ENCODE data around the gene CDK19.
"Not testable (repeated sequence)": the region's sequence is repeated elsewhere in the genome, so short reads cannot be mapped to it uniquely, and the experiment has no call there.

CDK19 gene

GRCh38 chr6:110761371-110761770 lies 53.9 kb downstream of the CDK19 start:
- Histone ChIP-seq H3K27ac (ENCODE audit: low read depth, low read length, poor library complexity, severe bottlenecking) (no peak overlapping the region), H3F3A (ENCODE audit: insufficient read depth, low read length) (no peaks in the 10 kb centered on the region), H3K9ac (ENCODE audit: low read length) (no peak overlapping the region), H4K20me1 (ENCODE audit: insufficient read depth, low read length) (no peaks in the 10 kb centered on the region), H3K9me3 (ENCODE audit: low read length) (no peaks in the 10 kb centered on the region), H3K79me2 (ENCODE audit: insufficient read depth, low read length) (no peaks in the 10 kb centered on the region), H2AFZ (ENCODE audit: low read length) (no peak overlapping the region), H3K36me3 (ENCODE audit: insufficient read depth, low read length) (no peaks in the 10 kb centered on the region; the same call in 1 of the 2 replicates), H3K4me1 (ENCODE audit: insufficient read depth, low read length, severe bottlenecking) (peaks cover 14% of the 10 kb centered on the region), H3K4me2 (ENCODE audit: low read length) (no peak overlapping the region), H3K4me3 (ENCODE audit: low read depth, low read length, poor library complexity, severe bottlenecking) (no peak overlapping the region), H3K27me3 (ENCODE audit: insufficient read depth, low read length) (no peaks in the 10 kb centered on the region), H3K9me2 (ENCODE audit: low read depth, low read length) (no peaks in the 10 kb centered on the region)
- TF ChIP-seq EZH2 (IDR thresholded peaks at IDR 0.05; ENCODE audit: borderline replicate concordance, low read length), result no peak
- TF ChIP-seq, protein P1, sequence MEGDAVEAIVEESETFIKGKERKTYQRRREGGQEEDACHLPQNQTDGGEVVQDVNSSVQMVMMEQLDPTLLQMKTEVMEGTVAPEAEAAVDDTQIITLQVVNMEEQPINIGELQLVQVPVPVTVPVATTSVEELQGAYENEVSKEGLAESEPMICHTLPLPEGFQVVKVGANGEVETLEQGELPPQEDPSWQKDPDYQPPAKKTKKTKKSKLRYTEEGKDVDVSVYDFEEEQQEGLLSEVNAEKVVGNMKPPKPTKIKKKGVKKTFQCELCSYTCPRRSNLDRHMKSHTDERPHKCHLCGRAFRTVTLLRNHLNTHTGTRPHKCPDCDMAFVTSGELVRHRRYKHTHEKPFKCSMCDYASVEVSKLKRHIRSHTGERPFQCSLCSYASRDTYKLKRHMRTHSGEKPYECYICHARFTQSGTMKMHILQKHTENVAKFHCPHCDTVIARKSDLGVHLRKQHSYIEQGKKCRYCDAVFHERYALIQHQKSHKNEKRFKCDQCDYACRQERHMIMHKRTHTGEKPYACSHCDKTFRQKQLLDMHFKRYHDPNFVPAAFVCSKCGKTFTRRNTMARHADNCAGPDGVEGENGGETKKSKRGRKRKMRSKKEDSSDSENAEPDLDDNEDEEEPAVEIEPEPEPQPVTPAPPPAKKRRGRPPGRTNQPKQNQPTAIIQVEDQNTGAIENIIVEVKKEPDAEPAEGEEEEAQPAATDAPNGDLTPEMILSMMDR (IDR thresholded peaks at IDR 0.05; ENCODE audit: low read length), result no peak

GRCh38 chr6:110760589-110760988 lies 54.7 kb downstream of the CDK19 start:
- Histone ChIP-seq H3K4me3 (ENCODE audit: low read depth, low read length, poor library complexity, severe bottlenecking) (no peak overlapping the region), H3K79me2 (ENCODE audit: insufficient read depth, low read length) (no peaks in the 10 kb centered on the region), H3K27me3 (ENCODE audit: insufficient read depth, low read length) (no peaks in the 10 kb centered on the region), H3K9me2 (ENCODE audit: low read depth, low read length) (no peaks in the 10 kb centered on the region), H4K20me1 (ENCODE audit: insufficient read depth, low read length) (no peaks in the 10 kb centered on the region), H3K9ac (ENCODE audit: low read length) (no peak overlapping the region), H3K9me3 (ENCODE audit: low read length) (no peaks in the 10 kb centered on the region), H3K36me3 (ENCODE audit: insufficient read depth, low read length) (no peaks in the 10 kb centered on the region; the same call in 1 of the 2 replicates), H3K4me1 (ENCODE audit: insufficient read depth, low read length, severe bottlenecking) (peaks cover 14% of the 10 kb centered on the region), H3F3A (ENCODE audit: insufficient read depth, low read length) (no peaks in the 10 kb centered on the region), H3K4me2 (ENCODE audit: low read length) (no peak overlapping the region), H3K27ac (ENCODE audit: low read depth, low read length, poor library complexity, severe bottlenecking) (no peak overlapping the region), H2AFZ (ENCODE audit: low read length) (no peak overlapping the region)
- no peak for TF ChIP-seq EZH2 (IDR thresholded peaks at IDR 0.05; ENCODE audit: borderline replicate concordance, low read length)
- TF ChIP-seq, protein P1 (IDR thresholded peaks at IDR 0.05; ENCODE audit: low read length), result no peak

DNA sequence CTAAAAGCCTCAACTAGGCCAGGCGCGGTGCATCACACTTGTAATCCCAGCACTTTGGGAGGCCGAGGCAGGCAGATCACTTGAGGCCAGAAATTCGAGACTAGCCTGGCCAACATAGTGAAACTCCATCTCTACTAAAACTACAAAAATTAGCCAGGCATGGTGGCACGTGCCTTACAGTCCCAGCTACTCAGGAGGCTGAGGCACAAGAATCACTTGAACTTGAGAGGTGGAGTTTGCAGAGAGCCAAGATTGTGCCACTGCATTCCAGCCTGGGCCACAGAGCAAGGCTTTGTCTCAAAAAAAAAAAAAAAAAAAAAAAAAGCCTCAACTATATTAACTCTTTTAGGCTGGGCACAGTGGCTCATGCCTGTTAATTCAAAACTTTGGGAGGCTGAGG lies 55.2 kb downstream of the CDK19 start:
- H3K36me3 ChIP-seq (ENCODE audit: insufficient read depth, low read length); H3K9me2 ChIP-seq (ENCODE audit: low read depth, low read length); H3K9ac ChIP-seq (ENCODE audit: low read length); H4K20me1 ChIP-seq (ENCODE audit: insufficient read depth, low read length); H3F3A ChIP-seq (ENCODE audit: insufficient read depth, low read length); H2AFZ ChIP-seq (ENCODE audit: low read length); H3K27ac ChIP-seq (ENCODE audit: low read depth, low read length, poor library complexity, severe bottlenecking); H3K4me2 ChIP-seq (ENCODE audit: low read length); H3K4me3 ChIP-seq (ENCODE audit: low read depth, low read length, poor library complexity, severe bottlenecking); H3K79me2 ChIP-seq (ENCODE audit: insufficient read depth, low read length); H3K27me3 ChIP-seq (ENCODE audit: insufficient read depth, low read length); H3K9me3 ChIP-seq (ENCODE audit: low read length): not testable (repeated sequence)
- peaks cover 14% of the 10 kb centered on the region for H3K4me1 ChIP-seq (ENCODE audit: insufficient read depth, low read length, severe bottlenecking)

DNA sequence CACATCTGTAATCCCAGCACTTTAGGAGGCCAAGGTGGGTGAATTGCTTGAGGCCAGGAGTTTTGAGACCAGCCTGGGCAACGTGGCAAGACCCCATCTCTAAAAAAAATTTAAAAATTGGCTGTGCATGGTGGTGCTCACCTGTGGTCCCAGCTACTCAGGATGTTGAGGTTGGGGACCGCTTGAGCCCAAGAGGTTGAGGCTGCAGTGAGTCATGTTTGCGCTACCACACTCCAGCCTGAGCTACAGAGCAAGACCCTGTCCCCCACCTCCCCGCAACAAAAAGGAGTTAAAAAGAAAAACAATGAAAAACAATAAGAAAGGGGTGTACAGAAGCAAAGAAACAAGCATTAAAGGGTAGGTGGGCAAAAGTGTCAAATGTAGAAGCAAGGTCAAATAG lies 57.3 kb downstream of the CDK19 start:
- Histone ChIP-seq H3F3A (ENCODE audit: insufficient read depth, low read length) (no peaks in the 10 kb centered on the region), H3K9me3 (ENCODE audit: low read length) (no peaks in the 10 kb centered on the region), H3K9ac (ENCODE audit: low read length) (no peak overlapping the region), H3K27me3 (ENCODE audit: insufficient read depth, low read length) (no peaks in the 10 kb centered on the region), H3K79me2 (ENCODE audit: insufficient read depth, low read length) (no peaks in the 10 kb centered on the region), H4K20me1 (ENCODE audit: insufficient read depth, low read length) (no peaks in the 10 kb centered on the region), H3K4me2 (ENCODE audit: low read length) (no peak overlapping the region), H3K9me2 (ENCODE audit: low read depth, low read length) (no peaks in the 10 kb centered on the region), H3K36me3 (ENCODE audit: insufficient read depth, low read length) (no peaks in the 10 kb centered on the region), H2AFZ (ENCODE audit: low read length) (no peak overlapping the region), H3K4me3 (ENCODE audit: low read depth, low read length, poor library complexity, severe bottlenecking) (no peak overlapping the region), H3K27ac (ENCODE audit: low read depth, low read length, poor library complexity, severe bottlenecking) (no peak overlapping the region), H3K4me1 (ENCODE audit: insufficient read depth, low read length, severe bottlenecking) (peaks cover 14% of the 10 kb centered on the region)
- no peak for TF ChIP-seq EZH2 (IDR thresholded peaks at IDR 0.05; ENCODE audit: borderline replicate concordance, low read length)
- TF ChIP-seq, protein P1 (IDR thresholded peaks at IDR 0.05; ENCODE audit: low read length), result no peak

Measured in OCI-LY1 (cell line).